ENCODE results near the gene ZNF575. TPM values are rescaled to one million over a fixed set of nuclear protein-coding genes. Genes with fewer than 3 reads are reported as not detected.

The ZNF575 gene
- total RNA-seq, 1 experiment from 2014 or later: 0.13 TPM

GRCh38 chr19:43518051-43518450 lies 14.9 kb upstream of the ZNF575 start:
- ATAC-seq (no peak), DNase-seq (ENCODE audit: low spot score) (no peak)
- Mint-ChIP-seq H3K27me3 (ENCODE audit: low read depth) (0 out of 2 replicates have a peak, but pooled peaks cover 1% of the 10 kb centered on the region), H3K36me3 (peaks cover 11% of the 10 kb centered on the region), H3K9me3 (peaks cover 5% of the 10 kb centered on the region), H3K4me3 (no peak overlapping the region), H3K27ac (no peak overlapping the region), H3K4me1 (peaks cover 3% of the 10 kb centered on the region)
- TF ChIP-seq STAT6 (CRISPR knock-in tag; conservative IDR thresholded peaks at IDR 0.05; ENCODE audit: low read depth): no peak
- TF ChIP-seq ZNF423 (CRISPR knock-in tag; IDR thresholded peaks at IDR 0.05): no peak
- TF ChIP-seq HMGA2 (CRISPR knock-in tag; IDR thresholded peaks at IDR 0.05): peak; percentile 44; the same call in 1 of the 2 replicates
- no peak for TF ChIP-seq TCF7 (CRISPR knock-in tag; IDR thresholded peaks at IDR 0.05; ENCODE audit: low read depth)
- no peak for TF ChIP-seq HMGXB4 (CRISPR knock-in tag; IDR thresholded peaks at IDR 0.05)
- TF ChIP-seq ZNF425 (CRISPR knock-in tag; conservative IDR thresholded peaks at IDR 0.05): no peak
- TF ChIP-seq PRRX2 (CRISPR knock-in tag; IDR thresholded peaks at IDR 0.05): no peak
- TF ChIP-seq ZNF671 (CRISPR knock-in tag; IDR thresholded peaks at IDR 0.05): no peak
- POLR2A ChIA-PET: interaction anchor here (0.6 to 1.0 kb wide), 2 partner anchors 71 to 75 kb away, joined by 3 to 4 read pairs; no protein-coding TSS in a partner anchor
- CTCF ChIA-PET: interaction anchor here (0.7 to 7.5 kb wide), 10 partner anchors 13 to 973 kb away, joined by 3 to 245 read pairs (median 4); partner anchors contain the start of genes IRGQ, PHLDB3 and ZNF576

- POLR2A ChIA-PET: interaction anchor here (0.6 to 1.2 kb wide), 5 partner anchors 9 to 107 kb away, joined by 3 to 6 read pairs (median 4); partner anchors contain the start of gene ZNF575
- Mint-ChIP-seq H3K36me3 (no peaks in the 10 kb centered on the region), H3K27ac (peak overlapping the region; percentile 32; the same call in 1 of the 2 replicates)
Observed at GRCh38 chr19:43519436-43520088, 13.4 kb upstream of the ZNF575 start.

More at GRCh38 chr19:43519436-43520088, 13.4 kb upstream of the ZNF575 start:
- CTCF ChIA-PET: interaction anchor here (0.6 to 7.5 kb wide), 43 partner anchors 8 to 290 kb away, joined by 3 to 245 read pairs (median 5); partner anchors contain the start of genes IRGQ, LYPD3, PHLDB3 and ZNF575
- peak; percentile 83 for DNase-seq (ENCODE audit: low spot score)
- no peak; the same call in 1 of the 2 replicates for ATAC-seq
- H3K9me3 Mint-ChIP-seq: no peaks in the 10 kb centered on the region
- peaks cover 3% of the 10 kb centered on the region for H3K4me1 Mint-ChIP-seq
- no peak for TF ChIP-seq ZNF671 (CRISPR knock-in tag; IDR thresholded peaks at IDR 0.05)
- TF ChIP-seq CTCF (IDR thresholded peaks at IDR 0.05): peak; percentile 92
- H3K27me3 Mint-ChIP-seq (ENCODE audit: low read depth): no peaks in the 10 kb centered on the region
- no peak overlapping the region for H3K4me3 Mint-ChIP-seq

Measured in WTC11 (cell line).